Left ventricle myocardium inferior (tissue), 1 donor: Measurements from ENCODE around the gene AGO3. TPM values are rescaled to one million over a fixed set of nuclear protein-coding genes. Genes with fewer than 3 reads are reported as not detected.

Experiments
- DNase-seq: peaks from one replicate; pipeline ENCODE4 v3.0.0-alpha.2; 2020
- H3K27ac ChIP-seq: fragments of 200-600 bp; replicated peaks from 2 replicates; pipeline ENCODE4 v1.8.0; 2021
- H3K27me3 ChIP-seq: fragments of 200-600 bp; 2 replicates; pipeline ENCODE4 v1.8.0; 2021; ENCODE audit warnings: low read depth
- H3K36me3 ChIP-seq: fragments of 200-600 bp; 2 replicates; pipeline ENCODE4 v1.8.0; 2021
- H3K4me1 ChIP-seq: fragments of 200-600 bp; 2 replicates; pipeline ENCODE4 v1.8.0; 2021
- H3K4me3 ChIP-seq: fragments of 200-600 bp; 2 replicates; pipeline ENCODE4 v1.8.0; 2021; ENCODE audit warnings: mild to moderate bottlenecking, moderate library complexity
- H3K9me3 ChIP-seq: fragments of 200-600 bp; replicated peaks from 2 replicates; pipeline ENCODE4 v1.8.0; 2021
- intact Hi-C: fragments of 100-400 bp; cut with micrococcal nuclease; formaldehyde crosslinking; loops from one replicate; pipeline ENCODE4 v1.11.0; 2022
- total RNA-seq: library from RNA; stranded (reverse); fragmentation: NEBNext Ultra II Directional; extraction: Animal tissue kit (Norgen Biotek cat#: 25700); gene quantifications from one replicate; pipeline ENCODE4 v1.2.1, GENCODE V29; 2021
- TF ChIP-seq, protein P1 (sequence below): fragments of 200-600 bp; IDR thresholded peaks from 2 replicates; pipeline ENCODE4 v1.8.0; 2021; ENCODE audit warnings: antibody characterized with exemption, mild to moderate bottlenecking, borderline replicate concordance
- donor health status: DM: no; HTN: yes; CAD: no; lungs with severe emphysema.

AGO3 gene
- total RNA-seq, 1 donor from 2014 or later = 12.1 TPM

DNA sequence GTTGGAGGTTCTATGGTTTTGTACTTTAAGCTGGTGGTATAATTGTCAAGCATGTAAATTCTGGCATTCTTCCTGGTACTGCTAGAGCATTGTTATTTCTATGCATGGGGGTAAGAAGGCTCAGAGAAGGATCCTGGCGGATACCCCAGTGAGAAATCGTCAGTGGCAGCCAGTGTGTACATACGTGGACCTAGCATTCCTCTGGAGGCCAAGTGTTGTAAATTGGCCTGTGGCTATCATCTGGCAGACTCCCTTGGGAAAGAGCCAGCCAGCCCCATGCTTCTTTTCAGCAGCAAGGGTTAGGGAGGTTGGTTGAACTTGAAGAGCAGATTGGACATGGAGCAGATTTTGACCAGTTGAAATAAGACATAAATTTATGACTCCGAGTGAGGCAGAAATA lies 5.2 kb upstream of the AGO3 start:
- TF ChIP-seq, protein P1, sequence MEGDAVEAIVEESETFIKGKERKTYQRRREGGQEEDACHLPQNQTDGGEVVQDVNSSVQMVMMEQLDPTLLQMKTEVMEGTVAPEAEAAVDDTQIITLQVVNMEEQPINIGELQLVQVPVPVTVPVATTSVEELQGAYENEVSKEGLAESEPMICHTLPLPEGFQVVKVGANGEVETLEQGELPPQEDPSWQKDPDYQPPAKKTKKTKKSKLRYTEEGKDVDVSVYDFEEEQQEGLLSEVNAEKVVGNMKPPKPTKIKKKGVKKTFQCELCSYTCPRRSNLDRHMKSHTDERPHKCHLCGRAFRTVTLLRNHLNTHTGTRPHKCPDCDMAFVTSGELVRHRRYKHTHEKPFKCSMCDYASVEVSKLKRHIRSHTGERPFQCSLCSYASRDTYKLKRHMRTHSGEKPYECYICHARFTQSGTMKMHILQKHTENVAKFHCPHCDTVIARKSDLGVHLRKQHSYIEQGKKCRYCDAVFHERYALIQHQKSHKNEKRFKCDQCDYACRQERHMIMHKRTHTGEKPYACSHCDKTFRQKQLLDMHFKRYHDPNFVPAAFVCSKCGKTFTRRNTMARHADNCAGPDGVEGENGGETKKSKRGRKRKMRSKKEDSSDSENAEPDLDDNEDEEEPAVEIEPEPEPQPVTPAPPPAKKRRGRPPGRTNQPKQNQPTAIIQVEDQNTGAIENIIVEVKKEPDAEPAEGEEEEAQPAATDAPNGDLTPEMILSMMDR = no peak
- peaks cover 6% of the 10 kb centered on the region for H3K36me3 ChIP-seq
- H3K4me1 ChIP-seq = peaks cover 29% of the 10 kb centered on the region
- intact Hi-C loops = no loop called here
- no peak overlapping the region for H3K4me3 ChIP-seq
- H3K27ac ChIP-seq = peak overlapping the region; percentile 45
- H3K27me3 ChIP-seq = no peaks in the 10 kb centered on the region
- H3K9me3 ChIP-seq = no peaks in the 10 kb centered on the region
- peak; percentile 55 for DNase-seq

DNA sequence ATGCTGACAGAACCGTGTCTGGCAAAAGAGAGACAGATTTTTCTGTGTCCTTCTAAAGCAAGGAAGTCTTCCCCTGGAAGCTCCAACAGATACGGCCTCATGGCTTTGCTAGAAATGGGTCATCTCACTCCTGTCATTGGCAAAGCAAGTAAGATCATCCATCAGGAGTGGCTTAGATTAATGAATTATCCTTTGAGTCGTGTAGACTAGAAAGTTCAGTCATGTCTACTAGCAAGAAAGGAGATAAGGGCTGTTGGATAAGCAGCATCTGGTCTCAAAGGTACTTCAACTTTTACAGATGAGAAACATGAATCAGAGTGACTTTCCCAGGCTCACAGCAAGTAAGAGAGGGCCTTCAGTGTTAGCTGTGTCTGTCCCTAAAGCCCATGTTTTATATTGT lies 3.4 kb upstream of the AGO3 start:
- peaks cover 44% of the 10 kb centered on the region for H3K4me1 ChIP-seq
- no peak overlapping the region for H3K27ac ChIP-seq
- H3K27me3 ChIP-seq = no peaks in the 10 kb centered on the region
- H3K4me3 ChIP-seq = no peak overlapping the region
- H3K9me3 ChIP-seq = no peaks in the 10 kb centered on the region
- DNase-seq = no peak
- intact Hi-C loops = no loop called here
- no peaks in the 10 kb centered on the region for H3K36me3 ChIP-seq
- TF ChIP-seq, protein P1 = no peak

DNA sequence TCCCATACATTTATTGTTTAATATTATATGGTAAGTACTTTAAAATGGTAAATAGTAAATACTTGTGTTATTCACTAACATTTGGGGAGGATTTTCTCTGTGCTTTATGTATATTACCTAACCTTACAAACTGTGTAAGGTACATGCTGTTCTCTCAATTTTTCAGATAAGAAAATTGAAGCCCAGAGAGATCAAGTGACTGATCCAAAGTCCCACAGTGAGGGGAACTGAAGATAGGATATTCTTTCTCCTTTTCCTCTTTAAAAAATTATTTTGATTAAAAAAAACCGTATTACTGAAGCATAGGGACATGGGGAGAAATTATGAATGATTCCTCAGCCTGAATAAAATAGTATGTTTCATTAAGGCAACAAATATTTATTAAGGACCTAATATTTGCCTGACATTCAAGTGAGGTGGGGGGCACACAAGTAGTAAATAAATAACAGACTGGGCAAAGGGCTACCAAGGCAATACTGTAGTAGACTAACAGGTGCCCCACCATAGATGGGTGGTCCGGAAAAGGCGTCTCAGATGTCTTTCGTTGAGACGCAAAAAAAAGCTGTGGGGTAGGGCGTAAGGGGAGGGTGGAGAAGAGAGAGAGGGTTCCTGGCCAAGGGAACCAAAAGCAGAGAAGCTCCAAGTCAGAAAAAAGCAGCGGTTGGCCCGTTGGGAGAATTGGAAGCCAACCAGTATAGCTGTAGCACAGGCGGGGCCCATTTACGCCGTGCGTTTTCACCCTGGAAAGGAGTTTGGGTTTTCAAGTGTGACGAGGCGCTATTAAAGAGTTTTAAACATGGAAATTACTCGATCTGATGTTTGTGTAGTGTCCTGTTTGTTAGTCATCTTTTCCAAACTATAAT lies 944 bp upstream of the AGO3 start:
- peak; percentile 53 for DNase-seq
- intact Hi-C loops = no loop called here
- Histone ChIP-seq H3K27me3 (no peaks in the 10 kb centered on the region), H3K4me1 (peaks cover 53% of the 10 kb centered on the region), H3K27ac (peak overlapping the region; percentile 99), H3K36me3 (no peaks in the 10 kb centered on the region), H3K4me3 (peak overlapping the region; percentile 95), H3K9me3 (no peaks in the 10 kb centered on the region)
- TF ChIP-seq, protein P1 = no peak

DNA sequence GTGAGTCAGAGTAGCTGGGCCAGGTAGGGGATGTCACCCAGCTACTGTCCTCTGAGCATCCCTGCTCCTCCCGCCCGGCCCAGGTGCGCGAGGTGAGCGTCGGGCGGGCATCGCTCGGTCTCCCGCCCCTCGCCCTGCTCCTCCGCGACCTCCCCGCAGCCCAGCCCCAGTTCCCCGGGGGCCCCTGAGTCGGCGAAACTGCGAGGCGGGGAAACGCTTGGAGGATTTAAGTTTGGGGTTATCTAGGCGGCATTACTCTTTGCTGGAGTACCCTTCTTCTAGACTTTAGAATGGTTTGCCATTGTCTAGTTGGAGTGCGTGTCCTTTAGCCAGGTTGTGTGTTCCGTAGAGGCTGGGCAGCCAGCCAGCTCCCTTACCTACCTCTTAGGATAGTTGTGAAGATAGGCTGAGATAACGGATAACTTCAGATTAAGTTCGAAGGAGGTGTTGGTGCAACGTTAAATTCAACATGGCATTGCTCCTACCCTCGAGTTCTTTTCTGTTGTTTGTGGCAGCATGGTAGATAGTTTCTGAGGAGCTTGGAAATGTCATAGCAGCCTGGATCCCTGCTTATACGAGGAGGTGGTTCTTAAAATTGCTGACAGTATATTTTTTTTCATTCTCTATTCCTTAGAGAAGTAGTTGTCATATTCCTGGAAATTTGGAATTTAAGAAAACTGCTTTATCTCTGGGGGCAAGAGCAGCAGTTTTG lies 697 bp downstream of the AGO3 start:
- DNase-seq = no peak
- intact Hi-C loops = no loop called here
- TF ChIP-seq, protein P1 = no peak

DNA sequence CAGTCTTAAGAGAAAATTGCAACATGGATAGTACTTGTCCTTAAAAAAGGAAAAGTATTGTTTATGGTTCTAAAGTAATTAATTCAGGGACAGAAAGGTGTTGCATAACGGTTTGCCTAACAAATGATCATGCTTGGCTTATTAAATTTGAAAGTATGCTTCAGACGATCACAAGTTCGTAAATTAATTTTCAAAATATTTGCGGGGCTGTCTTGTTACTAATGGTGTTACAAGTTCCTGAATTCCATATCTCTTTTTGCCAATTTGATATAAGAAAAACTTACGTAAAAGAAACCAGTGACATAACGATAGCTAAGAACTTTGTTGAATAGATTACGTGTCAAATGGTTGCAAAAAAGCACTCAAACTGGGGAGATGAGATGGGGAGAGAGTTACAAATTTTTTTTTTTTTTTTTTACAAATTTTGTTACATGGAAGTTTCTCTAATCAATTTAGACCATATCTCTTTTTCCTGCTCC lies 1.3 kb downstream of the AGO3 start:
- Histone ChIP-seq H3K27me3 (no peaks in the 10 kb centered on the region), H3K4me1 (peaks cover 42% of the 10 kb centered on the region), H3K27ac (no peak overlapping the region), H3K36me3 (no peaks in the 10 kb centered on the region), H3K4me3 (peak overlapping the region; percentile 95), H3K9me3 (no peaks in the 10 kb centered on the region)
- intact Hi-C loops = no loop called here
- DNase-seq = no peak
- TF ChIP-seq, protein P1 = no peak

More for the DNA sequence above, 697 bp downstream of the AGO3 start:
- no peaks in the 10 kb centered on the region for H3K27me3 ChIP-seq
- peak overlapping the region; percentile 99 for H3K27ac ChIP-seq
- no peaks in the 10 kb centered on the region for H3K9me3 ChIP-seq
- peak overlapping the region; percentile 95 for H3K4me3 ChIP-seq
- H3K36me3 ChIP-seq = no peaks in the 10 kb centered on the region
- H3K4me1 ChIP-seq = peaks cover 42% of the 10 kb centered on the region
